Activated CD8-positive, alpha-beta memory T cell treated with anti-CD3 and anti-CD28 coated beads, Interleukin-2, amount 50 U/mL, for 24 hours (primary cell): ENCODE results near the gene CEP41.

Source experiments
- DNase-seq: peaks from one replicate; pipeline ENCODE4 v3.0.0-alpha.2; 2020; ENCODE audit errors: extremely low read depth

CEP41 gene

DNA sequence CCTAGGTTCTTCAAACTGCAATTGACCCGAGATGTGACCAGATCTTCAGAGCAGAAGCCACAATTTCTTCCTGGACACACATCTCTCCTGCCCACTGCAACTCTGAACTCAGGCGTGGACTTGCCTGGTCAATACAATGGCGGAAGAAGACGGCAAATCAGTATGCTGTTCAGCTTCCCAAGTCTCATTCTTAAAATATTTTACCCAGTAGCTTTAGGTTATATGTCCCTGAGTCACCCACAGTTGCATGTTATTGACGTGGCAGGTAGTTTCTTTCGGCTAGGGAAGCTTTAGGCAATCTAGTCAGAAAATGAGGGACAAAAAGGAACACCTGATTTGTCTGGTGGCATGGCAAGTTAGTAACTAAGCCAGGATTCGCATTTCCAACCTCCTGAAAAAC lies 22.5 kb downstream of the CEP41 start:
- no peak for DNase-seq

DNA sequence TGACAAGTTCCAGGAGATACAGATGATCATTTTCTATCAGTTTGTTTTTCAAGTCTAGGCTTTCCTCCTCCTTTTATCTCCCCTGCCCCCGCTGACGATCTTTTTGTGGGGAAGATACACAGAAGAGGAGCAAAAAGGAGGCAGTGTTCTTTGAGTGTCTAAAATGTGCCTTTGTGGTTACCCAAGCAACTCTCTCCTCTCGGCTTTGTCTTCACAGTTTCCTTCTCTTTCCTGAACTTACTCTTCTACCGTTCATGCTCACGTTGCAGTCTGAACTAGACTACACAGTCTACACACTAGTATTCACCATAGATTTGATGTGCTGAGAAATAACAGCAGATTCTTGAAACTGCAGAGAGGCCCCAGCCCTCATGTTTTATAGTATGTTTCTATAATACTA lies 23.6 kb downstream of the CEP41 start:
- DNase-seq = no peak

DNA sequence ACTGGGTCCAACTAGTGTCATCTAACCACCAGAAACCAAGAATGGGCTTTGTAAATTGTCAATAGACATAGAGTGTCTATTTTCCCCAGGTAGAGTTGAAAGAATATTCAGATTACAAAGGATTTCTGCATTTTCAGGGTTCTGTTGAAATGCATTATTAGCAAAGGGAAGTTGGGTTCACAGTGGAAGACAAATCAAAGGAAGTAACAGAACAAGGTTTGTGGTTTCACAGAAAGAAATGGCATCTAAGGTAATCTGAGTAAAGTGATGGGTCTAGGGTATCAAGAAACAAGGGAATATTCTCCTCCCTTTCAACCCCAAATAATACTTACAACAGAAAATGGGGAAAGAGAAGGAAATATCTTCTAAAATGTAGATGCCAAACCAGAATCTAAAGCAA lies 25.8 kb downstream of the CEP41 start:
- DNase-seq = no peak

DNA sequence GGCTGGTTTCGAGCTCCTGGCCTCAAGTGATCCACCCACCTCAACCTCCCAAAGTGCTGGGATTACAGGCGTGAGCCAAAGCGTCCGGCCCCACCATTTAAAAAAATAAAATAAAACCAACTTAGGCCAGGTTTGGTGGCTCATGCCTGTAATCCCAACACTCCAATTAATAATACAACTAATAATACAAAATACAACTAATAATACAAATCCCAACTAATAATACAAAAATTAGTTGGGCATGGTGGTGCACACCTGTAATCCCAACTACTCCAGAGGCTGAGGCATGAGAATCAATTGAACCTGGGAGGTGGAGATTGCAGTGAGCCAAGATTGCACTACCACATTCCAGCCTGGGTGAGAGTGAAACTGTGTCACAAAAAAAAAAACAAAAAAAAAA lies 27.6 kb downstream of the CEP41 start:
- no peak for DNase-seq

DNA sequence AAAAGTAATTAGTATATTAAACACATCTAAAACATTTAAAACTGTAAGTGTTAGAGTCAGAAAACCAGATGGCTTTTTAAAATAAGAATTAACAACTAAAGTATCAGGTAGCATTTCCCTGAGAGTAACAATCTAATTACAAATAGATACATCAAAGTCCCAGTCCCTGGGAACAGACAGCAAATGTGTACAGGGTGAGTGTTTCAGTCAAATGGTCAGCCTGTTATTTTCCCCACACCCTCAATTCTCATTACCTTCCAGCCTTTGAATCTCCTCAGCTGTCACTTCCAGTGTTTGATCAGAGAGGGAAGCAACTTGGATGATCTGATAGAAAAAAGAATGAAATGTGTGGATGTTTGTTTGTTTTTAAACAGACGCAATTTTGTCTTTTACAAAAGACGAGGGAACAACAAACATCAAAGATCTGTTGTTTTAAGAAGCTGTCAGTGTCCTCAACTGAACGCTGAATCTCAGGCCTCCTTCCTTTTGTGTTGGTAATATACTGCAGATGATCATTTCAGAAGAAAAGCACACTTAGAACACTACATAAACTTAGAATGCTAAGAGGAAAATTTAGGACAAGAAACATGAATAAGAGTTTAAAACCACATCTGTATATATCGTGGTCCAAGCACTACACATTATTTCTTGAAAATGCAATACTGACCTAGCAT lies 29.8 kb downstream of the CEP41 start:
- no peak for DNase-seq

DNA sequence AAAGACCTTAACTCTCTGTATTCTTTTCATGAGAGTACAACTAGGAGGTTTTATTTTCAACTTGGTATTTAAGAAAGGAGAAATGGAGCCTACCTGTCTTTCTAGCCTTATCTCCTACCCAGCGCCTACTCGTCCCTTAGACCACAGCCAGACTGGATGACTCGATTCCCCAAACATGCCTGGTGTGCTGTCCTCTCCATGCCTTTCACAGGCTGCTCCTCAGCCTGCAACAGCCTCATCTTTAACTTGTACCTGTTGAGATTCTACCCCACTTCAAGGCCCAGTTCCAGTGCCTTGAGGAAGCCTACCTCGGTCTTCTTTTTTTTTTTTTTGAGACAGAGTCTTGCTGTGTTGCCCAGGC lies 31.1 kb downstream of the CEP41 start:
- no peak for DNase-seq

DNA sequence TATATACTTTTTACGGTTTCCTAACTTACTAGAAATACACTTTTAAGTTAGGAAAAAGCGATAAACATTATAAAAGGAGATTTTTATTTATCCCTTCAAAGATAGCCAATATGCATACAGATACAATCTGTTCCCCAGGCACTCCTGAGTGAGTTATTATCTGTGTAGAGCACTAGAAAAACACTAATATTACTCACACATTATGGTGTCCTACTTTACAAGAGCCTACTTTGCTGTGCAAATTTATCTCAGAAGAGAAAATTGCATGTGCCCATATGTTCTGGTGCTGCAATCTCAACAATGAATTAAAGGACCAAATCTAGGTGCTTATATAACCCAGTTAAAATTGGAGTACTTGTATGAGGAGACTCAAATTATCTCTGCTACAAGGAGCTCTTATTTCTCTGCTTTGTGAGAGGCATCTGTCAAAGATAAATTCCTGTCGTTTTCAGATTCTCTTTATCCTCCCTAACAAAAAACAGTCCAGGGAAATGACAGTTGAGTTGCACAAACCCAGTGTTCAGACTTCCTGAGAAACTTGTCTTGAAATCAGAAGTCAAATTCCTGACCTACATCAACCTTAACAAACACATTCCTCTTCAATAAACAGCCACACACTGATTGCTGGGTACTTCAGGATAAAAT lies 31.6 kb downstream of the CEP41 start:
- no peak for DNase-seq

DNA sequence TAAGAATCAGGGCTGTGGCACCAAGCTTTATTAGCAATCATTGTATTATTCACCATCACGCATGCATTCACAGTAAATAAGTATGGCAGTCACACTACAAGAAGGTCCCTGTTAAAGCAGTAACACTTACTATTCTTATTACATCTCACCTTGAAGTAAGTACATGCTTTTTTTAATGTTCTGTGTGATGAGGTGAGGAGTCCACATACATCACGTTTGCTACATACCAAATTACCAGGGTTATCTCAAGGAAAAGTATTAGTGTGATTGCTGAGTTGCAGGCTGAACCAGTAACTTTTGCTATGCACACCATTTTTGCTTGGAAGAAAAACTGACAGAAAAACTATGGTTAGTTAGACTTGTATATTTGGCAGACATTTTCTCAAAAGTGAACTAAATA lies 35.8 kb downstream of the CEP41 start:
- no peak for DNase-seq

DNA sequence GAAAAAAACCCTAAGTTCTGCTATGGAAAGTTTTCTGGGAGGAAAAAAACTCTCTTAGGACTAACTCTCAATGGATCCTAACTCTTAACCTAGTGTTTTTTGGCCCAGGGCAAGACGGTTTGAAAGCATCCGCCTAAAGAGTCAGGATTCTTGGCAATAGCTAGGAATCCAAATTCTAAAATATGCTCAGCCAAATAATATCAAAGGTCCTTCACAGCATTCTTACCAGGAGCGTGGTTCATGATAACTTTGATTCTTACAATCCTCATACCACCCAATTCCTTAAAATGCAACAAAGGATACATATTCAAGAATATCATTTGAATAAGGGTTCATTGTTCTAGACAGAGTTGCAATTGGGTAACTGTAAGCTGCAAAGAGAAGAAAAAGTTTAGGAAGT lies 39.2 kb downstream of the CEP41 start:
- no peak for DNase-seq

DNA sequence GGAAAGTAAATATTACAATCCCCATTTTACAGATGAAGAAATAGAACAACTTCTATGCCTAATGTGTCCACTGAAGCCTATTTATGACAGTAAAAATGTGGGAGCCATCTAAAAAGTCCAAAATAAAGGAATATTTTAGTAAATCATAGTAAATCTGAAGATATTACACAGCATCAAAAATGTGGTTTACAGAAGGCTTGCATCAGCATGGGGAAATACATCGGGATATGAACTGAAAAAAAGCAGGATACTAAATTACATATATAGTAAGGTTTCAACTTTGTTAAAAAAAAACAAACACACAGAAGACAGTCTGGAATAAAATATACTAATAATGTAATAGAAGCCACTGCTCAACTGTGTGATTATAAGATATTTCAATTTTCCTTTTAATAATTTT lies 39.7 kb downstream of the CEP41 start:
- no peak for DNase-seq

DNA sequence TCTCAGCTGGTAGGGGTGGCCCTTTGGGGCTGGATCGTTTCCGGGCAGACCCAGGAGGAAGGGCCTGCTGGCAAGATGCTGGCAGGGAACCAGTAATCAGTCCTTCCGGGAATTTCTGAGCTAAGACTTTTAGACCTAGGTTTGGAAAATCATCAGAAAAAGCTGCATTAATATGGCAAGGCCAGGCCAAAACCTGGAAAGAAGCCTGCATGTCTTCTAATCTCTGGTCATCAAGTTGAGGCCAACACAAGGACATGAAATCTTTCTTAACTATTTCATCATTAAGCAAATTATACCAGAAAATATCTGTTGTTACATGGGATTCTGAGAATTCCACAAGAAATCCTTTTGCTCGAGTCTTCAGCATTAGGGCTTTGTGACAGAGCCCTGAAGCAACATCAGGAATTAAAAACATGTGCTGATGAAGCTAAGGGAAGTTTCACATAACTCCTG lies 40.7 kb downstream of the CEP41 start:
- no peak for DNase-seq

DNA sequence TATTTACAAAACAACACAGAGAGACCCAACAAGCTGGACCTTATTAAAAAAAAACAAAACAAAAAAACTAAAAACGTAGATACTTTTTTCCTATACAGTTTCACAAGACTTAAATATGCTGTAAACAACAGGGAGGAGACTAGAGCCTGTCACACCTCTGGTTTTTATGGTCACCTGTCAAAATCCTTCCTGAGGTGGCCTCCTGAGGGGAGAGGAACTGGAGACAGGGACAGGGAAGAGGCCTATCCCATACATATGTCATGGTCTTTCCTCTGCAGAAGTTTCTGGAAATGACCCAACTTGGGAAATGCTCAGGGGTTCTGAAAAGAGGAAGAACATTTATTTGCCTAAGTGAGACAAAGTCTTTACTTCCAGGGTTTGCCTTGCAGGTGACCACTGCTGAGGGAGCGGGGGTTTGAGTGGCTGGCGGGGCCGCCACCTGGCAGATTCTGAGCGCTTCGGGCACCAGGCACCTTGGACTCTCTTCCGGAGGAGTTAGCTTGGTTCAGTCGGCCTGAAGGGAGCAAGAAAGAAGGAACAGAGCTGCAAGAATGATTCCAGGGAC lies 42.2 kb downstream of the CEP41 start:
- DNase-seq = no peak

DNA sequence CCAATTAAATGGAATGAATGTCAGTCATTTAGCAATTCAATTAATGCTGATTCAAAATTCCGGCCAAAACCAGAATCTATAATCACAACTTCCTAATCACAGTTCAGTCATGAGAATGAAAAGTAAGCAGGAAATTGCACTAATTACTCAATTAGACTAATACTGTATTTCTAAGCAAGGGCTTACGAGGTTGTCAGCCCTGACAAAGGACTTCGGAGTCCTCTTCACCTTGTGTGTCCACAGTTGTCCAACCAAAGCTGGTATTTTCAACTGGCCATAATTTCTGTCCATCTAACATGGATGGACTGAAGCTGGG lies 43.1 kb downstream of the CEP41 start:
- no peak for DNase-seq

DNA sequence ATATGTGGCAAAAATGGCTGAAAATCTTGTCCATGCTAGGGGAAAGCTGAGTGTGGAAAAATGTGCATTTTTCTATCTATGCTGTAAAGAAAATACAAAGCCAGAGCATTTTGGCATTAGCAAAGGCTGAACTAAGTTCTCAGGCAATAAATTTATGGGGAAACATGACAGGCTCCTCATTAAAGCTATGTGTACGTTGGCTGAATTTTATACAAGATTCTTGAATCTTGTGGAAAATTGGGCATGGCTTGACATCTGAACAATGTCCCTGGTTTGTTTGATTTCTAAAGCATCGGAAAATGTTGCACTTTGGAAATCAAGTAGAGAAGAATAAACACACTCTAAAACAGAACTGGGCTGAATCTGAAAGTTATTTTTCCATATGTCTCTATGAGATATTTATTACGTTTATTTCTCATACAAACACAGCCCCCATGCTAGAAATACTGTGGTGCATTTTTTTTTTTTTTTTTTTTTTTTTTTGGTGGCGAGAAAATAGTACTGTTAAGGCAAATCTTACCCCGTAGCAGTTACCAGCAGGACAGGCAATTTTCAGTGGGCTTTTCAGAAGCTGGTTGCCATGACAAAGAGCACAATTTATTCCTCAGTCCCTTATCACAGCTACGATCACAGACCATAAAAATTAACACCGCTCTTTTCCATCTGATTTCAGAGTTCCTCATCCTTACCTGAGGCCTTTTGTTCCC lies 43.6 kb downstream of the CEP41 start:
- no peak for DNase-seq

DNA sequence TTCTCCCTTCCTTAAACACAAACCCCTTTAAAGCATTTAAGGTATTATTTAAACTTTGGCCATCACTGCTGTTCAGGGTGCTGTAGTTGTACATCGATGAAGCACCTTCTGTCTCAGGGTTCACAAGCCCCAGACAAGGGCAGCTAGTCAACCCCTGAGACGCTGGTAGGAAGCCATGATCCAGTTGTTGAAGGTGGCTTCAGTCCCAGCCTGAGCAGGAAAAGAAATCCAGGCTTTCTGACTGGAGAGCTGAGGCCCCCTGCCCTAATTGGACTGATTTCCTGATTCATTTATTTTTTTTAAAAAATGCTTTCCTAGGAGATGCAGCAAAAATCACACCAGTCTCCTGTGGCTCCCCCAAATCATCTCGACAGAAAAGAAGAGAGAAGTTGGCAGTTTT lies 44.7 kb downstream of the CEP41 start:
- no peak for DNase-seq

DNA sequence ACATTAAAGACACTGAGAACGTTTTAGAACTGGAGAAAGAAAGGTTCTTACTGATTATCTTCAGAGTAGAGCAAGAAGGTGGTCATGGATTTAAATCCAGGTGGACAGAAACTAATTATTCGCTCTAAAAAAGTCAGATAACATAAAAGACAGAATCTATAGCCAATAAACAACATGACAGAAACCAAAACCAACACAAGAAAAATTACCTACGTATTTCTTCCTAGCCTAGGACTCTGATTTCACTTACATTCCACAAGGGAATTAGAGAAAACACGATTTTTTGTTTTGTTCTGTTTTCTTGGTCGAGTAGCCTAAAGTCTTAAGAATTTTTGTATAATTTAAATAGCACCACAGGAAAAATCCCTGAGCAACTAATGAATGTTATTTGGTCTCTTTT lies 45.4 kb downstream of the CEP41 start:
- no peak for DNase-seq

DNA sequence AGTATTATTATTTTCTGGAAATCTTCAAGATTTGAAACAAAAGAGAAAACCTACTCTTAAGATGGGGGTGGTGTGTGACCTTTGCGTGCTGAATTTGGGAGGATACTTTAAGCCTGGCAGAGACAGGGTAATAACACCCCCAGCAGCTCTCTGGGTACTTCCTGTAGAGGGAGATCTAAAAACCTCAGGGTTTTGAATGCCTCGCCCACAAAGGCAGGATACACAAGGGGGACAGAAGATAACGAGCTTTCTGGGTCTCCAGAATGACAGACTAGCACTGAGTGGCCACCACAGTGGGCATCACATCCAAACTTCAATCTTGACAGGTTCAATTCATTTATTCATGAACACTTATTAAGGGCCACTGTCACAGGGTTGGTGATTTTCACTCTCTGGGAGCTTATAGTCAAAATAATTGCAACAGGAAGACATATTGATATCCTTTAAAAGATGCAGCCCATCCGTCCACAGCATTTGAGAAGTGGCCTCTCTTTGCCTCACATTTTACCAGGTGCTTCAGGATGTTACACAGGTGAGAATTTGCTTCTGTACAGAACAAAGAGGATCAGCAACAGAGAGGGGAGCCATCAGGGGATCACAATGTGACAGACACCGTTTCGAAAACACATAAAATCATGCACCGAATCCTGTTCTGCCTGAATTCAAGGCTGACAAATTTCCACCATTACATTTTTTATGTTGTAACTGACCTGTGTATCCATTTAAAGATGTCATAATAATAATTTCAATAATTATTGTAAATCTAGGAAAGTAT lies 46.2 kb downstream of the CEP41 start:
- no peak for DNase-seq

DNA sequence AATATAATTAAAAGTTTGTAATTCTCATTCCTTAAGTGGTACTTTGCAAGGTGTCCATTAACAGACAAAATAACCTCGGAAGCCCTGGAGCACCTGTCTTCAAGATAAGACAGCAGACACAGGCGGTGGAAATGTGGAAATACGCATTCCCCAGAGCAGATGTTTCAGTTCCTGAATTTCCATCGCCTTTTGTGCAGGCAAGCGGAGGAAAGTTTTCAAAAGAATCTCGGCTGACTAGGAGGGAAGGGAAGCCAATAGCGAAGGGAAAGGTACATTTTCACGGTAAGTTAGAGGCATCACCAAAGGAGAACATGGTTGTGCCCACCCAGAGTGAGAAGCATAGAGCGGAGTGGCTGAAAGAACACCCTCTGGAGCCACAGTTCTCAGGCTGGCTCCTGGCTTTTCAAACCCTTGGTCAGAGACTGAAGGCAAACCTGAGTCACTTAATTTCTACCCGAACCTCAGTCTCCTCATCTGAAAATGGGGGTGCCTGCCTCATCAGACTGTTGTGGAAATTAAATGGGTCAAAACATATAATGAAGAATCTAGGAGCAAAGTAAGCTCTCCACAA lies 46.9 kb downstream of the CEP41 start:
- no peak for DNase-seq

DNA sequence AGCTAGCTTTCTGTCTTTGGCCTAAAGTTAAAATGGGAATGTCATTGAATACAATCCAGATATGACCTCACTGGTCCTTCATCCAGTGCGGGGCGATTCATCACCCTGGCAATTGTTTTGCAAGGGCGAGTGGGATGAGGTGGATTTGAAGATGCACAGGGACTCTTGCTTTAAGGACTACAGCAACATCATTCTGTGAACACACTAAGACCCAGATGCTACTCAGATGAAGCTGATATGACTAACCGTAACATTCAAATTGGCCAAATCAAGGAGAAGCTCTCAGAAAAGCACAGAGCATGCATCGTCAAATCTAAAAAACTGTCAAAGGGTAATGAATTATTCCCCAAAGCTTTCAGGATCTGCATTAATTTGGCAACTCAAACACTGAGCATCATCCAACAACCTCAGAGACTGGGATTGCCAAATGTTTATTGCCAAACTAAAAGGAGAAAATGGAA lies 47.7 kb downstream of the CEP41 start:
- DNase-seq = no peak

DNA sequence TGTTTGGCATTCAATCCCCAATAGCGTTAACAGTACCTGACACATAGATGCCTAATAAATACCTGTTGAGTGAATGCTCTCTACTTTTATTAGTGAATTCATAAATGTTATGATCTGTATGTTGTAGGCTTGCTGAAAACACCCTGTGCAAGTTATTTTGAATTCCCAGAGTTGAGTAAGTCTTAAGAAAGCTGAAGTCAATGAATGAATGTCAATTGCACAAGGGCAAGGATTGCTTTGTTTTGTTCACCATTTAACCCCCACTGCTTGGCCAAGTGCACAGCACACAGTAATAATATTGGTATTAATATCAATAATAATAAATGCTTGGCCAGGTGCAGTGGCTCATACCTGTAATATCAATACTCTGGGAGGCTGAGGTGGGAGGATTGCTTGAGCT lies 50.3 kb downstream of the CEP41 start:
- no peak for DNase-seq

DNA sequence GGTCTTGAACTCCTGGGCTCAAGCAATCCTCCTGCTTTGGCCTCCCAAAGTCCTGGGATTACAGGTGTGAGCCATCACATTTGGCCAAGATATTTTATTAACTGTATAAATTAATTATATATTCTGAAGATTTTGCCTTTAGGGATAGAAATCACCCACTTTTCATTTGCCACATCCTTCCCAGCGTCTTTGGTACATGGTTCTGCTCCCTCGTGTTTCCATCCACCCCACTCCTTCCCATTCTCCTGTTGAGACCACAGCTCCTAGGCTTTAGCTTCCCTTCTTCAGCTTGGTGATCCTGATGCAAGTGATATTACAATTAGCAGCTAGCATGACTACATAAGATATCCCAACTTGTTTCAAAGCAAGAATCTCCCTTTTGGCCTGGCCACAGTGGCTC lies 52.1 kb downstream of the CEP41 start:
- no peak for DNase-seq
